ENCODE data around the gene FNDC11.

GRCh38 chr20:63587776-63588591, 34.0 kb downstream of the FNDC11 start:
- TF ChIP-seq CTCF (IDR thresholded peaks at IDR 0.05) (no peak), POLR2A (IDR thresholded peaks at IDR 0.05) (no peak)
